GM12864 (cell line): ENCODE measurements around the gene TMEM52.

ENCODE experiments used
- DNase-seq: peaks from one replicate; pipeline ENCODE4 v3.0.0-alpha.2; 2011; ENCODE audit warnings: low read depth
- H3K4me3 ChIP-seq: 2 replicates; pipeline ENCODE4 v1.5.1; 2011; ENCODE audit warnings: mild to moderate bottlenecking, low read depth, low read length, control low read depth
- TF ChIP-seq, protein P1 (sequence below): IDR thresholded peaks from 2 replicates; pipeline ENCODE4 v1.5.1; 2011; ENCODE audit warnings: low read depth, mild to moderate bottlenecking, moderate library complexity, low read length, control low read depth, inconsistent platforms; ENCODE audit errors: missing control alignments

TMEM52 gene

DNA sequence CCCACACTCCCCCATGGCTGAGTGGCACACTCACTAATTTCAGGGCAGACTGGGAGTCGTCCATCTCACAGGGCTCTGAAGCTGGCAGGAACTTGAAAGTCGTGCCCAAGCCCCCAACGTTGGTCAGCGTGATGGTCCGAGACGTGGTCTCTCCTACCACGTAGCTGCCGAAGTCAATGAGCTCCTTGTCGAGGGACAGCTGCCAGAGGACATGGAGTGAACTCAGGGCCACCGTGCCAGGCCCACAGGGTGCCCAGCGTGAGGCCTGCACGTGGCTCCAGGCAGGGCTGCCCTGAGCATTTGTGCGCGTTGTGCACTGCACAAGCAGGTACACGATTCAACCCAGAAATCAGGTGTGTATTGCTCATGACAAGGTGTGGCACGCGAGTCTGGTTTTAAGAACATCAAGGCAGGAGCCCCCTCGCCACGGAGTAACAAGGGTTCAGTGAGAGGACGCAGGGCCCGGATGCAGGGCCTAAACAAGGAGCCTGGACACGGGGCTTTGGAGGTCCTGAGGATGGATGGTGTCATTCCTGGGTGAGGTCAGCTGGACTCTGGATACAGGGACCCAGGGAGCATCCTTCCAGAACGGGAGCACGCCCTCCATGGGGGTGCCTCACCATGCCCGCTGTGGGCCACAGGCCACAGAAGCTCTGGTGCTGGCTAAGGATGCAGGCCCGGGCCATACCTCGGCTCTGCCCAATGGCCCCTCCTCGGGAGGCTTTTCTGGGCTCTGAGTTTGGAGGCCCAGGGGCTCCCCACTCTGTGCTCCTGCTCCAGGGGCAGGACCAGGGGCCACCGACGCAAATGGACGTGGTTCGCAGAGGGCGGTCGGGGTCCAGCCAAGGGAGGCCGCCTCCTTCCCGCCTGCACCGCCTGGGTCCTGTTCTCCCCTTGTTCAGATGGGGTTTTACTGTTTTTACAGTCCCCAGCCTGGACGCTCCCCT, 37.8 kb upstream of the TMEM52 start:
- TF ChIP-seq, protein P1, sequence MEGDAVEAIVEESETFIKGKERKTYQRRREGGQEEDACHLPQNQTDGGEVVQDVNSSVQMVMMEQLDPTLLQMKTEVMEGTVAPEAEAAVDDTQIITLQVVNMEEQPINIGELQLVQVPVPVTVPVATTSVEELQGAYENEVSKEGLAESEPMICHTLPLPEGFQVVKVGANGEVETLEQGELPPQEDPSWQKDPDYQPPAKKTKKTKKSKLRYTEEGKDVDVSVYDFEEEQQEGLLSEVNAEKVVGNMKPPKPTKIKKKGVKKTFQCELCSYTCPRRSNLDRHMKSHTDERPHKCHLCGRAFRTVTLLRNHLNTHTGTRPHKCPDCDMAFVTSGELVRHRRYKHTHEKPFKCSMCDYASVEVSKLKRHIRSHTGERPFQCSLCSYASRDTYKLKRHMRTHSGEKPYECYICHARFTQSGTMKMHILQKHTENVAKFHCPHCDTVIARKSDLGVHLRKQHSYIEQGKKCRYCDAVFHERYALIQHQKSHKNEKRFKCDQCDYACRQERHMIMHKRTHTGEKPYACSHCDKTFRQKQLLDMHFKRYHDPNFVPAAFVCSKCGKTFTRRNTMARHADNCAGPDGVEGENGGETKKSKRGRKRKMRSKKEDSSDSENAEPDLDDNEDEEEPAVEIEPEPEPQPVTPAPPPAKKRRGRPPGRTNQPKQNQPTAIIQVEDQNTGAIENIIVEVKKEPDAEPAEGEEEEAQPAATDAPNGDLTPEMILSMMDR: no peak
- no peak for DNase-seq
- H3K4me3 ChIP-seq: no peak overlapping the region

DNA sequence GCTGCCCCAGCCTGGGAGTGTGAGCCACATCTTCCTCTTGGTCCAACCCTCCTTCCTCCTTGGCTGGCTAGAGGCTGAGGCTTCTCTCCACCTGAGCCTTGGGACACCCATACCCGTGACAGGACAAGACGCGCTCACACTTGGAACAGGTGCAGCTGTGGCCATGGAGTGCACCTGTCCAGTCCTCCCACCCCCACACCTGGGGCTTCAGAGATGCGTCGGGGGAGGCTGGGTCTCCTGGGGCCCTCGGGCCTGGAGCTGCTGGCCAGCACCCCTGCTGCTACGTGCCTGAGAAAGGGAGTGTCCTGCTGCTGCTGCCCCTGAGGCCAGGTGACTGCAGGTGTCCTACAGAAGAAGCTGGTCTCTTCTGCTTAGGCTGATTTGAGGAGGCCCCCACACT, 37.0 kb upstream of the TMEM52 start:
- TF ChIP-seq, protein P1: no peak
- no peak for DNase-seq
- no peak overlapping the region for H3K4me3 ChIP-seq

DNA sequence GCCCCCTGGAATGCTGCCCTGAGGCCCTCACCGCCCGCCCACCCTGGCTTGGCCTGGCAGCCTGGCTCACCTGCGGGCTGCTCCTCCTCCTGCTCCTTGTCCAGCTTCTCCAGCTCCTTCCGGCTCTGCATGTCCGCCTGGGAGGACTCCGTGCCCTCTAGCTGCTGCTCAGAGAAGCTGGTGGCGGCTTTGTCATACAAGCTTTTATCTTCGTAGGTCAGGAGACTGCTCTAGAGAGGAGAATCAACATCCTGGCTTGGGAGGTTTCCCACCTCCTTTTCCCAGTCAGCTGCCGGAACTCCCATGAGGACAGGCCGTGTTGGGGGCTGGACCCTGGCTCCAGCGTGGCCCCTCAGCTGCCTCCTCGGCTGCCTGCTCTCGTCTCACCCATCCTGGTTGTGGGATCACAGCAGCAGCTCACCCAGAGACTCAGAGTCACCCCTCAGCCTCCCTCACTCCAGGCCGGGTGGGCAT, 36.6 kb upstream of the TMEM52 start:
- no peak overlapping the region for H3K4me3 ChIP-seq
- DNase-seq: no peak
- TF ChIP-seq, protein P1: no peak

DNA sequence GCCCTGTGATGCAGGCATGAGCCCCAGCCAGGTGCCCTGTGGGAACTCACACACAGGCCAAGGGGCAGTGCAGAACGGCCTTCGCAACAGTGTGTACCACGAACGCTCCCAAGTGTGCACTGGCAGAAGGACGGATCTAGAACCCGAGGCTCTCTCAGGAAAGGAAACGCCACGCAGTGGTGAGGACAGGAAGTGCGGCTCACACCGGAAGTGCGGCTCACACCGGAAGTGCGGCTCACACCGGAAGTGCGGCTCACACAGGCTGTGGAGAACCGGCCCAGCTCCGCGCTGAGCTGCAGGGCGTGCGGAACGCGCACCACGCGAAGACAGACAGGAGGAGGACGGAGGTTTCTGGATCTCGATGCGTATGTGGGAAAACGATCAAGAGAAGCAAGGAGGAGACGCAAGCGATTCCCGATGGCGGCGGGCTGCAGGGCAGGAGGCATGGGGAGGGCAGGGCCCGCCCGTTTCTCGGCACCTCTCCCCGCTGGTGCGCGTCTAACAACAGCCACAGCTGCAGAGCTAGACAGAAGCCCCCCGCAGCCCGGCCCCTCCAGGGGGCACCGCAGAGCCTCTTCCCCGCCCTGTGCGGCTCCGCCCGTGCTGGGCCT, 35.9 kb upstream of the TMEM52 start:
- no peak for DNase-seq
- TF ChIP-seq, protein P1: peak; percentile 24
- no peak overlapping the region for H3K4me3 ChIP-seq

DNA sequence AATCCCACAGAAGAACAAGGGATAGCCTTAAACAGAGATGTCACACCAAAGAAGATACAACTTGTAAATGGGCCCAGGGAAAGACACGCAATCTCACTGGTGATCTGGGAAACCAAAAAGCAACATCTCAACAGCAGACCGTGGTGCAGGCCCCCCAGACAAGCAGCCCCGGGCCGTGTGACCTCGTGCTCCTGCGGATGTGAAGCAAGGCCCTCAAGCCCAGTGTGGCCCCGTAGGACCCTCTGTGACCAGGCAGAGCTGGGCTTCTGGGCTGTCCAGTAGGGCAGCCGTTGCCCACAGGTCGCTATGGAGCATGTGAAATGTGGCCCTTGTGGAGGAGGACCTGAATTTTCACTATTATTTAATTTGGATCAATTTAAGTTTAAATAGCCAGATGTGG, 34.9 kb upstream of the TMEM52 start:
- no peak overlapping the region for H3K4me3 ChIP-seq
- TF ChIP-seq, protein P1: no peak
- DNase-seq: no peak

DNA sequence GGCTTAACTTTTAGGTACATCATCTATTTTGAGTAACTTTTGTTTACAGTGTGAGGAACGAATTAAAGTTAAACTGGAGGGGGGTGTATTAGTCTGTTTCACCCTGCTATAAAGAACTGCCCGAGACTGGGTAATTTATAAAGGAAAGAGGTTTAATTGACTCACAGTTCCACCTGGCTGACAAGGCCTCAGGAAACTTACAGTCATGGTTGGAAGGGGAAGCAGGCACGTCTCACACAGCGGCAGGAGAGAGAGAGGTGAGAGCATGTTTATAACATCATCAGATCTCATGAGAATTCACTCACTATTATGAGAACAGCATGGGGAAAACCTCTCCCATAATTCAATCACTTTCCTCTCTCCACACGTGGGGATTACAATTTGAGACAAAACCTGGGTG, 31.9 kb upstream of the TMEM52 start:
- no peak for DNase-seq
- TF ChIP-seq, protein P1: no peak
- H3K4me3 ChIP-seq: no peak overlapping the region
